ENCODE data around the gene TMEM35B. TPM values are rescaled to one million over a fixed set of nuclear protein-coding genes. Genes with fewer than 3 reads are reported as not detected.
"Not testable (repeated sequence)": the region's sequence is repeated elsewhere in the genome, so short reads cannot be mapped to it uniquely, and the experiment has no call there.

Gene TMEM35B
- total RNA-seq, 1 donor from 2014 or later, result 8.4 TPM

DNA sequence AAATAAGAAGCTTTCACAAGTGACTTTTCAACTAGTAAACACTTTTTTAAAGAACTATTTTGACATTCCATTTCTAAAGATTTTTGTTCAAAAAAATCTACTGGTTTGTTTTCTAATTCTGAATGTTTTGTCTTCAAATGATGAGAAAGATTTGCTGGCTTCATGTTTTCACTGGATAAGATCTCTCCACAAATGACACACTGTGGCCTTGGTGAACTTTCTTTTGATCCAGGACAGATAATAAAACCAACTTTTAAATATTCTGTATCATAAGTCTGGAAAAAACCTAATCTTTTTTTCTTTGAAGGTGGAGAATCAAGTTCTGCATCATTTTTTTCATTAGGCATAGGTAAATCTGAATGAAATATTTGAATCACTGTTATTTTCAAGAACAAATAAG, 3.4 kb upstream of the TMEM35B start:
- no peaks in the 10 kb centered on the region for H3K36me3 ChIP-seq (ENCODE audit: control insufficient read depth, insufficient read depth, low read length)
- no peak for FAIRE-seq
- no peak for DNase-seq (ENCODE audit: low read depth)
- TF ChIP-seq, protein P1, sequence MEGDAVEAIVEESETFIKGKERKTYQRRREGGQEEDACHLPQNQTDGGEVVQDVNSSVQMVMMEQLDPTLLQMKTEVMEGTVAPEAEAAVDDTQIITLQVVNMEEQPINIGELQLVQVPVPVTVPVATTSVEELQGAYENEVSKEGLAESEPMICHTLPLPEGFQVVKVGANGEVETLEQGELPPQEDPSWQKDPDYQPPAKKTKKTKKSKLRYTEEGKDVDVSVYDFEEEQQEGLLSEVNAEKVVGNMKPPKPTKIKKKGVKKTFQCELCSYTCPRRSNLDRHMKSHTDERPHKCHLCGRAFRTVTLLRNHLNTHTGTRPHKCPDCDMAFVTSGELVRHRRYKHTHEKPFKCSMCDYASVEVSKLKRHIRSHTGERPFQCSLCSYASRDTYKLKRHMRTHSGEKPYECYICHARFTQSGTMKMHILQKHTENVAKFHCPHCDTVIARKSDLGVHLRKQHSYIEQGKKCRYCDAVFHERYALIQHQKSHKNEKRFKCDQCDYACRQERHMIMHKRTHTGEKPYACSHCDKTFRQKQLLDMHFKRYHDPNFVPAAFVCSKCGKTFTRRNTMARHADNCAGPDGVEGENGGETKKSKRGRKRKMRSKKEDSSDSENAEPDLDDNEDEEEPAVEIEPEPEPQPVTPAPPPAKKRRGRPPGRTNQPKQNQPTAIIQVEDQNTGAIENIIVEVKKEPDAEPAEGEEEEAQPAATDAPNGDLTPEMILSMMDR (IDR thresholded peaks at IDR 0.05; ENCODE audit: insufficient read depth, low read length, severe bottlenecking), result no peak
- H3K4me3 ChIP-seq (ENCODE audit: low read depth, low read length), result no peak overlapping the region
- no peaks in the 10 kb centered on the region for H3K27me3 ChIP-seq (ENCODE audit: control insufficient read depth, insufficient read depth, low read length)

DNA sequence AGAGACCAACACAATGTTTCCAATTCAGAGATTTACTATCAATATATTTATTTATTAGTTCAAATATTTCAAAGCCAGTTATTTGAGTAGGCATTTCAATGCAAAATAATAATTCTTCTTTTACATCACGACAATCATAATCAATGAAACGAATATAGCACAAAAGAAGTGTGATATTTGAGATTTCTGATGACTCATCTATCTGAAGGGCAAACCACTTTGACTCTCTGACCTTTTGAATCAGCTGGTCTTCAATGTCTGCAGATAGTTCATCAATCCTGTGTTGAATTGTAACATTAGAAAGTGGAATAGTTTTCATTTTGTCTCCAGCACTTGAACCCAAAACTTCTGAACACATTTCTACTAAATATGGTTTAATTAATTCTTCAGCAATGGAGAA, 3.0 kb upstream of the TMEM35B start:
- TF ChIP-seq, protein P1 (IDR thresholded peaks at IDR 0.05; ENCODE audit: insufficient read depth, low read length, severe bottlenecking), result no peak
- Histone ChIP-seq H3K36me3 (ENCODE audit: control insufficient read depth, insufficient read depth, low read length) (no peaks in the 10 kb centered on the region), H3K27me3 (ENCODE audit: control insufficient read depth, insufficient read depth, low read length) (no peaks in the 10 kb centered on the region), H3K4me3 (ENCODE audit: low read depth, low read length) (no peak overlapping the region)
- FAIRE-seq (no peak), DNase-seq (ENCODE audit: low read depth) (no peak)

DNA sequence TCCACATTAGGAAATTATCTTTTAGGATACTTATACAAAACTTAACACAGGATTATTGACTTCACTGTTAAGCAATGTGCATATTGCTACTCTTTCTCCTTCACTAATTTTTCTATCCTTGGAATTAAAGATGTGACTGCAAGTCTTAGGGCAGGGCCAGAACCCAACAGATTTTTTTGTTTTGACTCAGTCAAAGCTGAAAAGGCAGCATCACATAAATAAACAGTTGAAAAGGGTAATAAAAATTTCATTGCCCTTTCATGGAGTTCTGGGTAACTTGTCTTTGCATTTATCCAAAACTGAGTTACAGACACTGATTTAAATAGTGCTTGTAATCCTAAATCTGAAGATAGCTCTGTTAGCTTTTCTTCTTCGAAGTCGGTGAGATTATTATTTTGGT, 1.9 kb upstream of the TMEM35B start:
- H3K4me3 ChIP-seq (ENCODE audit: low read depth, low read length), result no peak overlapping the region
- peaks cover 5% of the 10 kb centered on the region for H3K36me3 ChIP-seq (ENCODE audit: control insufficient read depth, insufficient read depth, low read length)
- FAIRE-seq (no peak), DNase-seq (ENCODE audit: low read depth) (no peak)
- no peaks in the 10 kb centered on the region for H3K27me3 ChIP-seq (ENCODE audit: control insufficient read depth, insufficient read depth, low read length)
- TF ChIP-seq, protein P1 (IDR thresholded peaks at IDR 0.05; ENCODE audit: insufficient read depth, low read length, severe bottlenecking), result no peak

DNA sequence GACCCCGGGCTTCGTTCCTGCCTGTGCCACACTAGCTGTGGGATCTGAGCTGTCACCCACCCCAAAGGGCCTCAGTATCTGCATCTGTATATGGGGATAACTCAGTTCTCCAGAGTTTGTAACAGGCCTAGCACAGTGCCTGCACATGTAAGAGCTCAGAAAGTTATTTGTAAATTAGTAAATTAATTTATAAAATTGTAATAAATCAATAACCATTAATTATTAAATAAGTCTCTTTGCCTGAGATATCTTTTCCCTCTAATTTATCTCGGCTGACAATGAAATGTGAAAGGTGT, 410 bp upstream of the TMEM35B start:
- FAIRE-seq, result not testable (repeated sequence)

DNA sequence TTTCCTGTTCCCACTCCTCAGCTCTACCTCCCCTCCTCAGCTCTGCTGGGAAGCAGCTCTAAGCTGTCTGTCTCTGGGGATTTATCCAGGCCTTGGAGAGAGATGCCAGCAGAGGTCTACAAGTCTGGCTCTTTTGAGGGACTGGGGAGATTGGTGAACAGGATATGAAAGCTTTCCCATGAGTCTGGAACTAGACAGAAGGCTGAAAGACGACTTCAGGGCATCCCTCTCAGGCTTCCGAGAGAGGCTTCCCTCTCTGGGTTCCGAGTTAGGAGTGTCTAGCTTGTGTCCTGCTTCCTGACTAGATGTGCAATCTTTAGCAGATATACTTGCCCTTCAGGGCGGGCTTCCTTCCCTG, 733 bp downstream of the TMEM35B start:
- FAIRE-seq (no peak), DNase-seq (ENCODE audit: low read depth) (peak; percentile 11)
- peaks cover 5% of the 10 kb centered on the region for H3K36me3 ChIP-seq (ENCODE audit: control insufficient read depth, insufficient read depth, low read length)
- TF ChIP-seq, protein P1 (IDR thresholded peaks at IDR 0.05; ENCODE audit: insufficient read depth, low read length, severe bottlenecking), result no peak
- no peaks in the 10 kb centered on the region for H3K27me3 ChIP-seq (ENCODE audit: control insufficient read depth, insufficient read depth, low read length)
- H3K4me3 ChIP-seq (ENCODE audit: low read depth, low read length), result peak overlapping the region; percentile 79

More for the DNA sequence above, 410 bp upstream of the TMEM35B start:
- peak overlapping the region; percentile 79 for H3K4me3 ChIP-seq (ENCODE audit: low read depth, low read length)
- not testable (repeated sequence) for H3K27me3 ChIP-seq (ENCODE audit: control insufficient read depth, insufficient read depth, low read length); H3K36me3 ChIP-seq (ENCODE audit: control insufficient read depth, insufficient read depth, low read length); DNase-seq (ENCODE audit: low read depth)

DNA sequence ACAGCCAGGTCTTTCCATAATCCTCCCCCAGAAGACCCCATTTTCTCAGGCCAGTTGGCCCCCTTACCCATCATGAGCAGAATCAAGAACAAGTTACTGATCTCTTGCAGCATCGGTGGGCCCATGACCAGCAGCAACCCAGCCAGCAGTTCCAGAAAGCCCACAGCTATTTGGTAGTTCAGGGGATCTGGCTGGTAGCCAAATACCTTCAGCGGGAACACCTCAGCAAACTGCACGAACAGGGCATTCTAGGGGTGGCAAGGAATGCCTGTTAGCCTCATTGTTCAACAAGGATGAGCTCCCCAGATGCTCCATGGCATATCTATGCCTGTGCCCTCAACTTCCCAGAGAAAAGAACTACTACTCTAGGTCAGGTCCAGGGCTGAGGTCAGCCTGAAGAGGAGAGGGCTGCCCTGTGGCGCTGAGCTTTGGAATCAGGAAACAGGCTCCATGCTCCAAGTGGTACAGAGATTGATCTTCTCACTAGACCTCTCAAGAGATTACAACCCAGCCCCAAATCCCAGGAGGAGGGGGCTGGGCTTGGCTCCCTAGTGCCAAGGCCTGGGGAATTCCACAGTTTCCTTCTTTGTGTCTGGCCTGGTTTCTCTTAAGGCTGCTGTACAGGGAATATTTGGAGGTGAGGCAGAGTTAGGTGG, 1.3 kb downstream of the TMEM35B start:
- no peak for DNase-seq (ENCODE audit: low read depth)
- peak overlapping the region; percentile 79 for H3K4me3 ChIP-seq (ENCODE audit: low read depth, low read length)
- peaks cover 5% of the 10 kb centered on the region for H3K36me3 ChIP-seq (ENCODE audit: control insufficient read depth, insufficient read depth, low read length)
- TF ChIP-seq, protein P1 (IDR thresholded peaks at IDR 0.05; ENCODE audit: insufficient read depth, low read length, severe bottlenecking), result no peak
- no peaks in the 10 kb centered on the region for H3K27me3 ChIP-seq (ENCODE audit: control insufficient read depth, insufficient read depth, low read length)
- no peak for FAIRE-seq
